BLaER1 (cell line): Measurements from ENCODE around the gene AUTS2.

Experiments
- H3K27ac ChIP-seq: shearing (Covaris generic); formaldehyde crosslinking; 2 replicates; pipeline ENCODE4 v1.8.1; 2022
- H3K27me3 ChIP-seq: shearing (Covaris generic); formaldehyde crosslinking; 2 replicates; pipeline ENCODE4 v1.8.1; 2022
- H3K36me3 ChIP-seq: shearing (Covaris generic); formaldehyde crosslinking; 2 replicates; pipeline ENCODE4 v1.8.1; 2022
- H3K4me1 ChIP-seq: shearing (Covaris generic); formaldehyde crosslinking; 2 replicates; pipeline ENCODE4 v1.8.1; 2022
- H3K4me2 ChIP-seq: shearing (Covaris generic); formaldehyde crosslinking; 2 replicates; pipeline ENCODE4 v1.8.1; 2022
- H3K4me3 ChIP-seq: shearing (Covaris generic); formaldehyde crosslinking; 2 replicates; pipeline ENCODE4 v1.8.1; 2022
- H3K9ac ChIP-seq: shearing (Covaris generic); formaldehyde crosslinking; 2 replicates; pipeline ENCODE4 v1.8.1; 2022
- H3K9me3 ChIP-seq: shearing (Covaris generic); formaldehyde crosslinking; 2 replicates; pipeline ENCODE4 v1.8.1; 2022
- H4K20me1 ChIP-seq: shearing (Covaris generic); formaldehyde crosslinking; 2 replicates; pipeline ENCODE4 v1.8.1; 2022
- Cebpa-rat ChIP-seq: shearing (Covaris generic); IDR thresholded peaks from 2 replicates; pipeline ENCODE4 v1.8.1; 2022

The AUTS2 gene

DNA sequence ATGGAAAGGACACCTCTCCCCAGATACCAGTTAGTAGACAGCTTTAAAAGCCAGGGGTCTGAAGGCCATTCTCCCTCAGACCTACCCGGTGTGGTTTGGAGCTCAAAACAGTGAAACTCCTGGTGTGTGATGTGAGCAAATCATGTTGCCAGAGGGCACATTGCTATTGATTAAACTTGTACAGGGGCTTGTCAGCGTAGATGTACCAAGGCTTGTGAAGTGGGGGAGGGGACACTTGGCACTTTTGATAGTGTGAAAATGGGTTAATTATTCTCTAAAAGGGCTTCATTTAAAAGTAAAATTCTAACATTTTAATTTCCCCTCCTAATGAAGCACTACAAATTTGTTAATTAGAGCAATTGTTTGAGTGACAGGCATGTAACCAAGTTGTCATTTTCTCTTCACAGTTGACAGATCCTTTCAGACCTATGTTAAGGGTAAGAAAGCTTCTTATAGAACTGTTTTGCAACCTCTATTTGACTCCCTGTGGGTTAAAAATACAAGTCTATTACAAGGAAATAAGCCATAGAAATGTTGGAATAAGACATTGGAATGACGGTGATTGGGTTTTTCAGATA, 1176.8 kb downstream of the AUTS2 start:
- no peak overlapping the region for H3K27ac ChIP-seq
- H3K36me3 ChIP-seq, result peaks cover 100% of the 10 kb centered on the region
- no peak overlapping the region for H3K4me2 ChIP-seq
- H3K4me1 ChIP-seq, result no peaks in the 10 kb centered on the region
- no peaks in the 10 kb centered on the region for H3K9me3 ChIP-seq
- no peaks in the 10 kb centered on the region for H3K27me3 ChIP-seq
- no peak overlapping the region for H3K9ac ChIP-seq
- peaks cover 87% of the 10 kb centered on the region for H4K20me1 ChIP-seq
- H3K4me3 ChIP-seq, result no peak overlapping the region
- TF ChIP-seq Cebpa-rat, result no peak

DNA sequence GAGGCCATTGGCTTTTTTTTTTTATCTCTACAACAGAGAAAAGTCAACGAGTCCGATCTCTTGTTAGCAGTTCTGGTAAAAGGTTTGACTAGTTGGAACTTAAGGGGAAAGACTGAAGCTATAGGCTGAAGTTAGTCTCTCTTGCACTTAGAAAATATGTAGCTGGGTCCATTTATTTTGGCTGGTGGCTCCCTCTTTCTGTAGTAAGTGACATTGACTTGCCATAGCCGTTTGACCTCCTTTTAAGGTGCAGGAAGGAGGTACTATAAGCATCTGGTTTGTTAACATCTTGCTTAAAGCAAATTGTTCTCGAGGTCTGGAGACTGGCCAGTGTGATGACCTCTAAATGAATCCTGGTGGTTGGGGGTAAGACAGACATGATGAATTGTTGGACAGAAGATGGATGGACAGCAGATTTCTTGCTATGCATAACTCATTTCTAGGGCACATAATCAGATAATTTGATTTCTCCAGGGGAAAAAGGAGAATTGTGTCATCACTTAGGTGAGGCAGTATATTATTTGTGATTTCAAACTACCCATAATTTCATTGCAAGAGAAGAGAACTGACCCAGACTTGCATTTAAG, 1177.4 kb downstream of the AUTS2 start:
- no peak overlapping the region for H3K4me2 ChIP-seq
- peaks cover 100% of the 10 kb centered on the region for H3K36me3 ChIP-seq

DNA sequence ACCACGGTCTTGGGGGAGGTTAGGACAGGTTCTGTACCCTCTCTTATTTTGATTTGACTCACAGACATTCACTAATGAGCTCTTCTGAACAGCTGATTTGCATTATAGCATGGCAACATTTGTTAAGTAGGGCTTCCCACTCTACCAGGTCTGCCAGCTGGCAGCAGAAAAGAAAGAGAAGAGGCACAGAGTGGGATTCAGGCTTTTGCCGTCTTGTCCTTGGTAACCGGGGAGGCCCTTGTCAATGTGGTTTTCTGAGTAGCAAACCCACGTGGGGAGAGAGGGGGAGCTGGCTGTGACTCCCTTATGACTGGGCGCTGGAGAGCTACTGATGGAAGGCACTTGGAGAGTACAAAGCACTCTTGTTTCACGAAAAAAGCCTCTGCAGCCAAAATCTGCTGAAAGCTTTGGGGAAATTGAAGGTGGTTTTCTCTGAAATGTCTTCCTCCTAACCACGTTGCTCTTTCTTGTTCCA, 1178.4 kb downstream of the AUTS2 start:
- Histone ChIP-seq H3K4me1 (no peaks in the 10 kb centered on the region), H4K20me1 (peaks cover 82% of the 10 kb centered on the region), H3K36me3 (peaks cover 100% of the 10 kb centered on the region), H3K27me3 (no peaks in the 10 kb centered on the region), H3K9ac (no peak overlapping the region), H3K4me3 (no peak overlapping the region), H3K4me2 (no peak overlapping the region), H3K9me3 (no peaks in the 10 kb centered on the region), H3K27ac (no peak overlapping the region)
- no peak for TF ChIP-seq Cebpa-rat

More for the DNA sequence above, 1177.4 kb downstream of the AUTS2 start:
- H3K9ac ChIP-seq, result no peak overlapping the region
- TF ChIP-seq Cebpa-rat, result no peak
- H3K27me3 ChIP-seq, result no peaks in the 10 kb centered on the region
- H3K9me3 ChIP-seq, result no peaks in the 10 kb centered on the region
- no peak overlapping the region for H3K27ac ChIP-seq
- no peaks in the 10 kb centered on the region for H3K4me1 ChIP-seq
- peaks cover 86% of the 10 kb centered on the region for H4K20me1 ChIP-seq
- H3K4me3 ChIP-seq, result no peak overlapping the region

DNA sequence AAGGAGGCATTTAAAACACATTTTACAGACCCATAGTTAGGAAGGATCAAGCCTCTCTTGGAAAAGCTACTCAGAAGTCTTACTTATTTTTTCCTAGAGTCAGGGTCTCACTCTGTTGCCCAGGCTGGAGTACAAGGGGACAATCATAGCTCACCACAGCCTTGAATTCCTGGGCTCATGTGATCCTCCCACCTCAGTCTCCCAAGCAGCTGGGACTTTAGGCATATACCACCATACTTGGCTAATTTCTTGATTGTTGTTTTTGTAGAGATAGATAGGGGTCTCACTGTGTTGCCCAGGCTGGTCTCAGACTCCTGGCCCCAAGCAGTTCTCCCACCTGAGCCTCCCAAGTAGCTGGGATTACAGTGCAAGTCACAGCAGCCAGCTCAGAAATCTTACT, 1179.0 kb downstream of the AUTS2 start:
- H4K20me1 ChIP-seq, result peaks cover 82% of the 10 kb centered on the region
- no peaks in the 10 kb centered on the region for H3K27me3 ChIP-seq
- no peak for TF ChIP-seq Cebpa-rat
- H3K9me3 ChIP-seq, result no peaks in the 10 kb centered on the region
- H3K9ac ChIP-seq, result no peak overlapping the region
- no peak overlapping the region for H3K27ac ChIP-seq
- peaks cover 100% of the 10 kb centered on the region for H3K36me3 ChIP-seq
- no peak overlapping the region for H3K4me2 ChIP-seq
- H3K4me3 ChIP-seq, result no peak overlapping the region
- H3K4me1 ChIP-seq, result no peaks in the 10 kb centered on the region

DNA sequence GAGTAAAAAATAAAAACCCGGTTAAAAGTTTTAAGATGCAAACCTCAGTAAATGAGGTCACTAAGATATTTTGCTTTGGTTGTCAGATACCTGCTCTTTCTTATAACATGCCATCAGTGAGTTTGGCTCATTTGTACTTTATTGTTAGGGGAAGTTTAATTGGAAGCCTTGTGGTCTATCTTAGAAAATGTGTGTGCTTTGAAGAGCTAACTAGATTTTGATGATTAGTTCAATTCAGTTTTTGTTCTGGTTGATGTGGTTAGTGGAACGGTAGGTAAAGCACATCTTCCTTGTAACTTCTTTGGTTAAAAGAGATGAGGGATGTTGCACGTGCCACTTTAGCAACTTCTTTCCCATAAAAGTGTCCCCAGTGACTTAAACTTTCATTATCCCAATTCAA, 1180.3 kb downstream of the AUTS2 start:
- Histone ChIP-seq H3K4me3 (no peak overlapping the region), H3K4me1 (no peaks in the 10 kb centered on the region), H3K4me2 (no peak overlapping the region), H3K27ac (no peak overlapping the region), H3K9me3 (no peaks in the 10 kb centered on the region), H3K9ac (no peak overlapping the region), H3K27me3 (no peaks in the 10 kb centered on the region), H4K20me1 (peaks cover 84% of the 10 kb centered on the region), H3K36me3 (peaks cover 100% of the 10 kb centered on the region)
- no peak for TF ChIP-seq Cebpa-rat

DNA sequence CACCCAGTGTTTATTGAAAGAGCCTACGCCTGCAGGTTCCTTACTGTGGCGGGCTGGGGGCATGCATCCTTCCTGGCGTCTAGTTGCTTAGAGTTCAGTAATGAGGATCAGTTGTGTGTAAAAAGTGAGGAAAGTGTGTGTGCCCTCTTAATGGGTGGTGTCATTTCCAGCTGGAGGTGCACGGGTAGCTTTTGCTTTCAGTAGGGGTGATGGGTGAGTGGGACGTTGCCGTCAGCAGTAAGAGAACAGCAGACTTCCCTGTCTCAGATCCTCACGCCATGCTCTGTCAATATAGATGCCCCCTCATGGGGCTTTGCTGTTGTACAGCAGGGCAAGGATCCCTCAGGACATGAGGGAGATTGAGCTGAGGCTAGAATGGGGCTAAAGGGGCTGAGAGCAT, 1181.0 kb downstream of the AUTS2 start:
- no peak overlapping the region for H3K9ac ChIP-seq
- TF ChIP-seq Cebpa-rat, result no peak
- no peak overlapping the region for H3K4me2 ChIP-seq
- no peak overlapping the region for H3K27ac ChIP-seq
- H3K27me3 ChIP-seq, result no peaks in the 10 kb centered on the region
- peaks cover 100% of the 10 kb centered on the region for H3K36me3 ChIP-seq
- no peaks in the 10 kb centered on the region for H3K4me1 ChIP-seq
- peaks cover 84% of the 10 kb centered on the region for H4K20me1 ChIP-seq
- H3K9me3 ChIP-seq, result no peaks in the 10 kb centered on the region
- no peak overlapping the region for H3K4me3 ChIP-seq

DNA sequence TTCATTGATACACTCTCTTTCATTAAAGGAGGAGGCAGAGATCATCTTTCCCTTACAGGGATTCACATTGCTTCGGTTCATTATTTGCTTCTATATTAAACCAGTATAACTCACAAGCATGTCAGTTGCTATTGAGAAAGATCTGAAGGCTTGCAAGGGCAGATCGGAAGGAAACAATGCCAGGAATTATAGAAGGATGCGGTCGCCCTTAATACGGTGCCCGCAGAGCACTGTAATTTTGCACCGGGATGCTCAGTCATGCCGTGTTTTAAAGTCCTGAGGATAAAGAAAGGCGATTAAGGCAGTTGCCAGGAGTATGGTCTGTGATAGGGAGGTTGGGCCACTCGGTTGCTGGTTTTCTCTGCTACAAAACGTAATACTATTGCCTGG, 1183.6 kb downstream of the AUTS2 start:
- Histone ChIP-seq H4K20me1 (peaks cover 90% of the 10 kb centered on the region), H3K9me3 (no peaks in the 10 kb centered on the region), H3K27me3 (no peaks in the 10 kb centered on the region), H3K27ac (no peak overlapping the region), H3K9ac (no peak overlapping the region), H3K4me2 (no peak overlapping the region), H3K4me1 (no peaks in the 10 kb centered on the region), H3K36me3 (peaks cover 100% of the 10 kb centered on the region), H3K4me3 (no peak overlapping the region)
- no peak for TF ChIP-seq Cebpa-rat

DNA sequence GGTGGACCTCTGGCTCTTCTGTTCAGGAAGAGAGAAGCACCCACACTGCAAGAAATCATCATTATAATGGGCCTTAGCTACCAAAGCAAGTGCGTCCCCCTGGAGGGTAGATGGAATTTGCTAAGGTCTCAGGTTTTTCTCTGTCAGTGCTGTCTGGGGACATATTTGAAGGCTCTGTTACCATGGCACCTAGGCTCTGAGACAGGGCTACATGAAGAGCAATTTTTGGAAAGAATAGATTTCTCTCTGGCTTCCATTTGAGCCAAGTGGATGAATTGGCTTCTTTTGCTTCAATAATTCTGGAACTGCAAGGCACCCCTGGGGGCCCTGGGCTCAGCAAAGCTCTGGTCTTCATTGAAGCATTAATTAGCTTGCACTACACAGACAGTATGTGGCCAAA, 1184.5 kb downstream of the AUTS2 start:
- no peak for TF ChIP-seq Cebpa-rat
- peaks cover 88% of the 10 kb centered on the region for H4K20me1 ChIP-seq
- H3K27me3 ChIP-seq, result no peaks in the 10 kb centered on the region
- no peak overlapping the region for H3K27ac ChIP-seq
- H3K4me1 ChIP-seq, result no peaks in the 10 kb centered on the region
- no peaks in the 10 kb centered on the region for H3K9me3 ChIP-seq
- H3K4me2 ChIP-seq, result no peak overlapping the region
- H3K36me3 ChIP-seq, result peaks cover 100% of the 10 kb centered on the region
- H3K9ac ChIP-seq, result no peak overlapping the region
- H3K4me3 ChIP-seq, result no peak overlapping the region

DNA sequence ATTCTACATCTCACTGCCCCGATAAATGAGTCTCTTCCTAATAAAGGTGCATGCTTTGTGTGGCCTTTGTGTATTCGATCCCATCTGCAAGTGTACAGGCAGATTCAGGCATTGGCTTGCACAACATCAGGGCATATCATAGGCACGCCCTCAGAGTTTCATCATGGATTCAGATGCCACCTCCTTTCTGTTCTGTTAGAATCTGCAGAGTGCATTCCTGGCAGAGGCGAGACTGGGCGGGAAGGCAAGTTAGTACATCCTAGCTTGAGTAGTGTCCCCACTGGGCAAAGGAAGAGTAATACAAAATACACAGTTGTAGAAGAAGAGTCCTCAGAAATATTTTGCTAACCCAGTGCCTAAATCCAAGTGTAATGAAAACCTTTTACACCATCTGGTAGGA, 1187.2 kb downstream of the AUTS2 start:
- Histone ChIP-seq H3K4me1 (no peaks in the 10 kb centered on the region), H4K20me1 (peaks cover 83% of the 10 kb centered on the region), H3K36me3 (peaks cover 100% of the 10 kb centered on the region), H3K27ac (no peak overlapping the region), H3K27me3 (no peaks in the 10 kb centered on the region), H3K9ac (no peak overlapping the region), H3K4me3 (no peak overlapping the region), H3K9me3 (no peaks in the 10 kb centered on the region), H3K4me2 (no peak overlapping the region)
- no peak for TF ChIP-seq Cebpa-rat

DNA sequence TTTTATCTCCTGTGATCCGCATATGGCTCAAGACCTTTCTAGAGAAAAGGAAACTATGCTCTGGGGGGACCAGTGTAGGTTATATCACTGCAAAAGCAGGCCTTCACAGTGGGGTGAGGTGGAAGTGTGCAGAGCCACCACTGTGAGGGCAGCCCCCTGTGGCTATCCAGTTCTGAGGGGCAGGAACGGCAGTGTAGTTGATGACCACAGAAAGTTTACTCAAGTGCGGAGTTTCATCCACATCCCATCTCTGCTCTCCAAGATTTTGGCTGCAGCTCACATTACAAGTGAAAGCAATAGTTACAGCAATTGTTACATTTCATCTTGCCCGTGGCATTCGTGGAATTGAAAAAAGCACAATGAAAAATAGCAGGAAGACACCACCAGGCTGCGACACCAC, 1187.8 kb downstream of the AUTS2 start:
- Histone ChIP-seq H3K27ac (no peak overlapping the region), H3K9me3 (no peaks in the 10 kb centered on the region), H3K4me1 (no peaks in the 10 kb centered on the region), H3K4me3 (no peak overlapping the region), H3K9ac (no peak overlapping the region), H3K36me3 (peaks cover 100% of the 10 kb centered on the region), H4K20me1 (peaks cover 86% of the 10 kb centered on the region), H3K4me2 (no peak overlapping the region), H3K27me3 (no peaks in the 10 kb centered on the region)
- no peak for TF ChIP-seq Cebpa-rat
